Left ventricle myocardium inferior (tissue), 1 donor: ENCODE measurements around the gene MMGT1. TPM values are rescaled to one million over a fixed set of nuclear protein-coding genes. Genes with fewer than 3 reads are reported as not detected.

ENCODE experiments used
- DNase-seq: peaks from one replicate; pipeline ENCODE4 v3.0.0-alpha.2; 2020
- H3K27ac ChIP-seq: fragments of 200-600 bp; replicated peaks from 2 replicates; pipeline ENCODE4 v1.8.0; 2021
- H3K27me3 ChIP-seq: fragments of 200-600 bp; 2 replicates; pipeline ENCODE4 v1.8.0; 2021; ENCODE audit warnings: low read depth
- H3K36me3 ChIP-seq: fragments of 200-600 bp; 2 replicates; pipeline ENCODE4 v1.8.0; 2021
- H3K4me1 ChIP-seq: fragments of 200-600 bp; 2 replicates; pipeline ENCODE4 v1.8.0; 2021
- H3K4me3 ChIP-seq: fragments of 200-600 bp; 2 replicates; pipeline ENCODE4 v1.8.0; 2021; ENCODE audit warnings: mild to moderate bottlenecking, moderate library complexity
- H3K9me3 ChIP-seq: fragments of 200-600 bp; replicated peaks from 2 replicates; pipeline ENCODE4 v1.8.0; 2021
- CTCF ChIP-seq: fragments of 200-600 bp; IDR thresholded peaks from 2 replicates; pipeline ENCODE4 v1.8.0; 2021; ENCODE audit warnings: antibody characterized with exemption, mild to moderate bottlenecking, borderline replicate concordance
- intact Hi-C: fragments of 100-400 bp; cut with micrococcal nuclease; formaldehyde crosslinking; loops from one replicate; pipeline ENCODE4 v1.11.0; 2022
- total RNA-seq: library from RNA; stranded (reverse); fragmentation: NEBNext Ultra II Directional; extraction: Animal tissue kit (Norgen Biotek cat#: 25700); gene quantifications from one replicate; pipeline ENCODE4 v1.2.1, GENCODE V29; 2021
- donor health status: DM: no; HTN: yes; CAD: no; lungs with severe emphysema.

Gene MMGT1
- total RNA-seq, 1 donor from 2014 or later = 25.3 TPM

- TF ChIP-seq CTCF = no peak
- Histone ChIP-seq H3K27ac (peak overlapping the region; percentile 82), H3K27me3 (no peaks in the 10 kb centered on the region), H3K9me3 (no peaks in the 10 kb centered on the region), H3K36me3 (no peaks in the 10 kb centered on the region), H3K4me1 (peaks cover 22% of the 10 kb centered on the region), H3K4me3 (peak overlapping the region; percentile 82)
- intact Hi-C loops = no loop called here
- DNase-seq = no peak
Measured at GRCh38 chrX:135984256-135984655, 10.5 kb upstream of the MMGT1 start.

GRCh38 chrX:135982860-135983259, 9.1 kb upstream of the MMGT1 start:
- intact Hi-C loops = no loop called here
- no peak for DNase-seq

GRCh38 chrX:135981668-135982067, 7.9 kb upstream of the MMGT1 start:
- no peaks in the 10 kb centered on the region for H3K9me3 ChIP-seq
- no peak overlapping the region for H3K4me3 ChIP-seq
- peaks cover 18% of the 10 kb centered on the region for H3K4me1 ChIP-seq
- DNase-seq = no peak
- H3K27me3 ChIP-seq = no peaks in the 10 kb centered on the region
- no peak overlapping the region for H3K27ac ChIP-seq
- intact Hi-C loops = no loop called here
- no peak for TF ChIP-seq CTCF
- no peaks in the 10 kb centered on the region for H3K36me3 ChIP-seq

More at GRCh38 chrX:135982860-135983259, 9.1 kb upstream of the MMGT1 start:
- Histone ChIP-seq H3K4me1 (peaks cover 22% of the 10 kb centered on the region), H3K27ac (no peak overlapping the region), H3K27me3 (no peaks in the 10 kb centered on the region), H3K9me3 (no peaks in the 10 kb centered on the region), H3K4me3 (no peak overlapping the region), H3K36me3 (no peaks in the 10 kb centered on the region)
- no peak for TF ChIP-seq CTCF

- Histone ChIP-seq H3K4me1 (peaks cover 12% of the 10 kb centered on the region), H3K4me3 (no peak overlapping the region), H3K36me3 (no peaks in the 10 kb centered on the region), H3K27ac (no peak overlapping the region), H3K9me3 (no peaks in the 10 kb centered on the region), H3K27me3 (no peaks in the 10 kb centered on the region)
- TF ChIP-seq CTCF = no peak
- DNase-seq = no peak
- intact Hi-C loops = no loop called here
Measured at GRCh38 chrX:135981010-135981409, 7.2 kb upstream of the MMGT1 start.

- H3K4me1 ChIP-seq = peaks cover 9% of the 10 kb centered on the region
- no peaks in the 10 kb centered on the region for H3K36me3 ChIP-seq
- H3K4me3 ChIP-seq = no peak overlapping the region
- no peaks in the 10 kb centered on the region for H3K27me3 ChIP-seq
- no peaks in the 10 kb centered on the region for H3K9me3 ChIP-seq
- intact Hi-C loops = no loop called here
- DNase-seq = no peak
- no peak for TF ChIP-seq CTCF
- H3K27ac ChIP-seq = no peak overlapping the region
Measured at GRCh38 chrX:135977611-135978010, 3.8 kb upstream of the MMGT1 start.

DNA sequence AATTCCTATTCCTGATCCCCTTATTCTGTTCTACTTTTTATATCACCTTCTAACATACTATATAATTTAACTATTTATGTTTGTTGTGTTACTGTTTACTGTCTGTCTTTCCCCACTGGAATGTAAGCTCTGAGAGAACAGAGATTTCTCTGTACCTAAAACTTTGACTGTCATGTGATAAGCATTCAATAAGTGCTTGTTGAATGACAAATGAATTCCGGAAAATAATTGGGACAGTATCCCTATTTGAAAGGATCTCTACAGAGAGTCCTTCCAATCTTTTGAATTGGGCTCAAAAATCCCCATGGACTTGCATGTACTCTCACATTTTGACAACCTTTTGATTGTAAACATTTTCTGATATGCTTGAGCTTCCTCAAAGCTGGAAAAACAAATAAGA, 1.6 kb upstream of the MMGT1 start:
- H3K36me3 ChIP-seq = no peaks in the 10 kb centered on the region

More for the DNA sequence above, 1.6 kb upstream of the MMGT1 start:
- no peak for DNase-seq
- intact Hi-C loops = no loop called here
- no peak for TF ChIP-seq CTCF
- Histone ChIP-seq H3K4me3 (no peak overlapping the region), H3K4me1 (peaks cover 24% of the 10 kb centered on the region), H3K9me3 (no peaks in the 10 kb centered on the region), H3K27me3 (no peaks in the 10 kb centered on the region), H3K27ac (no peak overlapping the region)
